ENCODE data around the gene CC2D1B. TPM values are rescaled to one million over a fixed set of nuclear protein-coding genes. Genes with fewer than 3 reads are reported as not detected.

CC2D1B gene
- total RNA-seq, 3 donors from 2014 or later = 25.2 to 33.1 (median 33.1) TPM

DNA sequence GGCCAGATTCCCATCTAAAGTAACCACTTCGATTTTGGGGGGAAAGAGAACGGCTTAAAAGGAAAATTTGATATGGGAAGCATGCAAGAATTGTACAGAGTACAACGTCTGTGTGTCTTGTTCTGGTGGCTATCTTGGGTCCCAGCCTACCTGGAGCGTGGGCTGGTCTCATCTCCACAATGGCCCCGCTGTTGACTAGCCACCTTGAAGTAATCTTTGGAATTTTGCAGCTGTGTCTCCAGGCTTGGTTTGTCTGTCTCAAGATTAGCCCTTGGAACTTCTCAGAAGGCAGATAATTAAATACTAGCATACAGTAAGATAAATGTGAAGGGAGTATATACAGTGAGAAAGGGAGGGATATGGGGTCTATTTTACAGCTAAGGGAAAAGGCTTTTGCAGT, 1.3 kb upstream of the CC2D1B start:
- no peaks in the 10 kb centered on the region for H3K9me3 ChIP-seq
- H3K27ac ChIP-seq = no peak overlapping the region
- intact Hi-C loops (cut with DNase I; ENCODE audit: low total_unique reads) = loop anchor here (10.0 kb wide), 1 partner anchor 1548 kb away; no protein-coding TSS in a partner anchor
- no peak for DNase-seq (ENCODE audit: low spot score in 2 of 2)
- TF ChIP-seq POLR2A (IDR thresholded peaks at IDR 0.05) = no peak
- TF ChIP-seq, protein P1, sequence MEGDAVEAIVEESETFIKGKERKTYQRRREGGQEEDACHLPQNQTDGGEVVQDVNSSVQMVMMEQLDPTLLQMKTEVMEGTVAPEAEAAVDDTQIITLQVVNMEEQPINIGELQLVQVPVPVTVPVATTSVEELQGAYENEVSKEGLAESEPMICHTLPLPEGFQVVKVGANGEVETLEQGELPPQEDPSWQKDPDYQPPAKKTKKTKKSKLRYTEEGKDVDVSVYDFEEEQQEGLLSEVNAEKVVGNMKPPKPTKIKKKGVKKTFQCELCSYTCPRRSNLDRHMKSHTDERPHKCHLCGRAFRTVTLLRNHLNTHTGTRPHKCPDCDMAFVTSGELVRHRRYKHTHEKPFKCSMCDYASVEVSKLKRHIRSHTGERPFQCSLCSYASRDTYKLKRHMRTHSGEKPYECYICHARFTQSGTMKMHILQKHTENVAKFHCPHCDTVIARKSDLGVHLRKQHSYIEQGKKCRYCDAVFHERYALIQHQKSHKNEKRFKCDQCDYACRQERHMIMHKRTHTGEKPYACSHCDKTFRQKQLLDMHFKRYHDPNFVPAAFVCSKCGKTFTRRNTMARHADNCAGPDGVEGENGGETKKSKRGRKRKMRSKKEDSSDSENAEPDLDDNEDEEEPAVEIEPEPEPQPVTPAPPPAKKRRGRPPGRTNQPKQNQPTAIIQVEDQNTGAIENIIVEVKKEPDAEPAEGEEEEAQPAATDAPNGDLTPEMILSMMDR (IDR thresholded peaks at IDR 0.05) = no peak
- H3K27me3 ChIP-seq = no peaks in the 10 kb centered on the region
- no peak overlapping the region for H3K4me3 ChIP-seq
- no peaks in the 10 kb centered on the region for H3K36me3 ChIP-seq
- peaks cover 7% of the 10 kb centered on the region in 2 donors for H3K4me1 ChIP-seq

DNA sequence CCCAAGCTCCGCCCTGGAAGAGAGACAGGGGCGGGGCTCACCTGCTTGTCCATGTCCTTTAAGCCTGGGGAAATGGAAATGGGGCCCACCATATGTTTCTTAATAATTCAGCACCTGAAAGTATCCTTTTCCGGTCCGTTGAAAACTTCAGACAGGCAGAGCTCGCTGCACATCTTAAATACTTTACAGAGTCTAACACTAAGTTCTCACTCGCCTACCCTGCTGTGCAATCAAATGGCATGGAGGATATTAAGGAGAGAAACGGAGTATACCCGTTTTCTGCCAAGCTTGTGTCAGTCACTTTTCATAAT, 467 bp upstream of the CC2D1B start:
- Histone ChIP-seq H3K27me3 (no peaks in the 10 kb centered on the region), H3K36me3 (no peaks in the 10 kb centered on the region), H3K4me3 (peak overlapping the region; percentile 72 to 95 (median 87)), H3K4me1 (peaks cover 7% of the 10 kb centered on the region in 2 donors), H3K27ac (peak overlapping the region; percentile 91 to 97), H3K9me3 (no peaks in the 10 kb centered on the region)
- intact Hi-C loops (cut with DNase I; ENCODE audit: low total_unique reads) = loop anchor here (10.0 kb wide), 1 partner anchor 1548 kb away; no protein-coding TSS in a partner anchor
- TF ChIP-seq POLR2AphosphoS5 (IDR thresholded peaks at IDR 0.05) = no peak
- TF ChIP-seq POLR2A (IDR thresholded peaks at IDR 0.05) = no peak
- TF ChIP-seq, protein P1 (IDR thresholded peaks at IDR 0.05) = no peak
- no peak for DNase-seq (ENCODE audit: low spot score in 2 of 2)

DNA sequence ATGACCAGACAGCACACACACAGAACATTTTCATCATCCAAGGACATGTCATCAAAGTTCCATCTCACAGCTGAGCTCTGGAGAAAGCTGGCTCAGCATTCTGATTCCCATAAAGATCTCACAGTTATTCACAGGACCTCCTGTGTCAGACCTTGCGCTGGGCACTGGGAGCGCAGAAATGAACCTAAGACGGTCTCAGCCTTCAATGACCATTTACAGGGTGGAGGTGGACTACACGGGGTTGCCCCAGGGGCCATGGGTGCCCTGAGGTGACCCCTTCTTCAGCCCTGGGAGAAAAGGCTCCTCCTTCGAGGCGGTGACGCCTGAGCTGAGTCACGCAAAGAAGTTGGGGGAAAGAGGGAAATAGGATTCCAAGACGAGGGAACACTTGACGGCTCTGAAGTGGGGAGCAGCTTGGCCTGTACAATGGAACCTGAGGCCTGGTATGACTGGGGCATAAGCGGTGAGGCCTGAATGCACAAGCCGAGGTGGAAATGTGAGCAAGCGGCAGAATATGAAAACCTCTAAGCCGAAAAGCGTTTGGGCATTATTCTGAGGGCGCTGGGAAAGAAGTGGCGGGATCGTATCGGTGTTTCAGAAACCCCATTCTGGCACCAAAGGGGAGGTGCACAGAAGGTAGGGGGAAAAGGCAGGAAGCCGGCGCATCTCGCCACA, 797 bp downstream of the CC2D1B start:
- intact Hi-C loops (cut with DNase I; ENCODE audit: low total_unique reads) = loop anchor here (10.0 kb wide), 1 partner anchor 1550 kb away; no protein-coding TSS in a partner anchor

DNA sequence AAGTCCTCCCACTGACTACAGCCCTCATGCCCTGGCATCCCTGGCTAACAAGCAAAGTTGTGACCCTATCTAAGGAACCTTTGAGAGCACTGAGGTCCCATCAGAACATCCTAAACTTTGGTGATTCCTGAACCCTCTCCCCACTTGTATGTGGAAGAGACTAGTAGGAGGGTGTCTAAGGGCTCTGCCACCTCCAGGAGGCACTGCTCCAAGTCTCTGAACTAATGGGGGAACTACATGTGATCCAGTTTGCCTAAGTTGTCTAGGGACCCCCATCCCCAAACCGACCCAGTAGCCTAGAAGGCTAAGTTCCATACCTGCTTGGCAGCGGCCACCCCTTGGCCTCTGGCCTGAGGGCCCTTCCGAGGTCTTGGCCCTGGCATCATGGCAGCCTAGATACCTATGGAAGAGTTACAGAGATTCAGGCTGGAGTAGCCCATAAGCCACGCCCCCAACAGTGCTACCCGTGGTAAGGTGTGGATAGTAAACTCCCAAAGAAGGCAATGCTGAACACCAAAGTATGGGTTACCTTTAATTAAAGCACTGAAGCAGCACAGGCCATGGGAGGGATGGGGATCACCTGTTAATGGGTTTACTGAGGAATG, 1.7 kb downstream of the CC2D1B start:
- no peaks in the 10 kb centered on the region for H3K9me3 ChIP-seq
- DNase-seq (ENCODE audit: low spot score in 2 of 2) = no peak
- intact Hi-C loops (cut with DNase I; ENCODE audit: low total_unique reads) = loop anchor here (10.0 kb wide), 1 partner anchor 1550 kb away; no protein-coding TSS in a partner anchor

More for the DNA sequence above, 797 bp downstream of the CC2D1B start:
- peaks cover under 1% of the 10 kb centered on the region for H3K36me3 ChIP-seq
- no peaks in the 10 kb centered on the region for H3K27me3 ChIP-seq
- no peaks in the 10 kb centered on the region for H3K9me3 ChIP-seq
- H3K27ac ChIP-seq = peak overlapping the region; percentile 91 to 97
- peak in 1 of 2 donors; percentile 49 for DNase-seq (ENCODE audit: low spot score in 2 of 2)
- H3K4me1 ChIP-seq = peaks cover 7% of the 10 kb centered on the region in 2 donors
- peak overlapping the region; percentile 72 to 95 (median 87) for H3K4me3 ChIP-seq
- peak in 1 of 3 donors; percentile 20 for TF ChIP-seq POLR2AphosphoS5 (IDR thresholded peaks at IDR 0.05)
- TF ChIP-seq, protein P1 (IDR thresholded peaks at IDR 0.05) = no peak

More for the DNA sequence above, 1.7 kb downstream of the CC2D1B start:
- TF ChIP-seq, protein P1 (IDR thresholded peaks at IDR 0.05) = no peak
- no peak for TF ChIP-seq POLR2A (IDR thresholded peaks at IDR 0.05)
- TF ChIP-seq POLR2AphosphoS5 (IDR thresholded peaks at IDR 0.05) = no peak
- H3K36me3 ChIP-seq = peaks cover 4% of the 10 kb centered on the region
- peaks cover 7% of the 10 kb centered on the region in 2 donors for H3K4me1 ChIP-seq
- H3K27ac ChIP-seq = peak overlapping the region in 1 of 2 donors; percentile 91
- peak overlapping the region in 2 of 3 donors; percentile 72 to 95 for H3K4me3 ChIP-seq
- no peaks in the 10 kb centered on the region for H3K27me3 ChIP-seq

Data from breast epithelium (tissue), 4 donors.